GM21528 (cell line): ENCODE measurements around the gene FZD2.
"Not testable (repeated sequence)": the region's sequence is repeated elsewhere in the genome, so short reads cannot be mapped to it uniquely, and the experiment has no call there.

Source experiments
- ATAC-seq: cut with Tn5 transposase; IDR thresholded peaks from one replicate; pipeline ENCODE4 v1.9.1; 2021; ENCODE audit warnings: mild to moderate bottlenecking, moderate library complexity; ENCODE audit not compliant: unreplicated experiment, low FRiP score

The FZD2 gene

GRCh38 chr17:44556832-44557606 is at the start of gene FZD2:
Gene FZD2, plus strand, starts transcription at chr17:44557484. Its CDS starts 205 bp downstream, at chr17:44557689.
- ATAC-seq, result no peak

GRCh38 chr17:44511241-44512134 is 45.8 kb upstream of the FZD2 start:
- ATAC-seq, result not testable (repeated sequence)

- no peak for ATAC-seq
Observed at GRCh38 chr17:44518032-44518431, 39.3 kb upstream of the FZD2 start.

- ATAC-seq, result no peak
Observed at GRCh38 chr17:44522883-44523671, 34.2 kb upstream of the FZD2 start.

- no peak for ATAC-seq
Observed at GRCh38 chr17:44523672-44523972, 33.7 kb upstream of the FZD2 start.

- no peak for ATAC-seq
Observed at GRCh38 chr17:44527102-44527501, 30.2 kb upstream of the FZD2 start.

GRCh38 chr17:44527954-44528353 is 29.3 kb upstream of the FZD2 start:
- no peak for ATAC-seq

DNA sequence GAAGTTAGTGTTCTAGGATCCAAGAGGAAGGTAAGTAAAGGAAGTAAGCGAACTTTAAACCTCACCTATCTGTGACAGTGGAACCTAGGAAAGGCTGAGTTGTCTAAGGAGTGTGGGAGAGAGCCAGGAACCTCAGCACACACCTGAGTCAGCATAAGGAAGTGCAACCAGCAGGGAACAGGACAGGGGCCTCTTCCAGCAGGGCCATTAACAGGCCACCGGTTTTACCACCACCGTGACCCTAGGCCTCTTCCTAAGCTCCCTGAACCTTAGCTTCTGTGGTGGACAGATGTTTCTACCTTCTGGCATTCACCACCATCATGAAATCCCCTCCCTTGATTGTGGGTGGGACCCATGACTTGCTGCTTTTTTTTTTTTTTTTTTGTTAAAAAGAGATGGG is 27.4 kb upstream of the FZD2 start:
- no peak for ATAC-seq

DNA sequence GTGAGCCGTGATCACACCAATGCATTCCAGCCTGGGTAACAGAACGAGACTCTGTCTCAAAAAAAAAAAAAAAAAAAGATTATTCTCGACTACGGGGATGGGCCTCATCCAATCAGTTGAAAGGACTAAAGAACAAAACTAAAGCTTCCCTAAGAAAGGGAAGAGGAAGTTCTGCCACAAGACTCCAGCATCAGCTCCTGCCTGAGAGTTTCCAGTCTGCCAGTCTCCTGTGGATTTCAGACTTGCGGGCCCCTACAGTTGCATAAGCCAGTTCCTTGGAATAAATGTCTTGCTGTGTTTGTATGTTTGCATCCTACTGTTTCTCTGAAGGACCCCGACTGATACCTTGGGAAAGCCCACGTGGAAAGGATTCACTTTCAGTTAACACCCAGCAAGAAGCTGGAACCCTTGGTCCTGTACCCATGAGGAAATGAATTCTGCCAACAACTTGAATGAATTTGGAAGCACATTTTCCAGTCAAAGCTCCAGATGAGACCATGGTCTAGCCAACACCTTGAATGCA is 26.3 kb upstream of the FZD2 start:
- no peak for ATAC-seq

GRCh38 chr17:44533533-44534246 is 23.6 kb upstream of the FZD2 start:
- ATAC-seq, result no peak

GRCh38 chr17:44536090-44536953 is 21.0 kb upstream of the FZD2 start:
- no peak for ATAC-seq

DNA sequence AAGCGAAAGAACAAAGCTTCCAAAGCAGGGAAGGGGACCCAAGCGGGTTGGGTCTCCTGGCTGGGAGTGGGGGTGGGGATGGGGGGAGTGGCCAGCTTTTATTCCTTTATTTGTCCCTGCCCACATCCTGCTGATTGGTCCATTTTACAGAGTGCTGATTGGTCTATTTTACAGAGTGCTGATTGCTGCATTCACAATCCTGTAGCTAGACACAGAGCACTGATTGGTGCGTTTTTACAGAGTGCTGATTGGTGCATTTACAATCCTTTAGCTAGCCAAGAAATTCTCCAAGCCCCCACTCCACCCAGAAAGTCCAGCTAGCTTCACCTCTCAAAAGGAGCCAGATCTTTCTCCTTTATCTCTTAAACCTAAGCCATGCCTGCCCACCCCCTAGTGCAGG is 19.4 kb upstream of the FZD2 start:
- ATAC-seq, result not testable (repeated sequence)

- ATAC-seq, result no peak
Observed at GRCh38 chr17:44539673-44540072, 17.6 kb upstream of the FZD2 start.

GRCh38 chr17:44540246-44541084 is 16.8 kb upstream of the FZD2 start:
- ATAC-seq, result no peak

- no peak for ATAC-seq
Observed at GRCh38 chr17:44541884-44542581, 15.3 kb upstream of the FZD2 start.

GRCh38 chr17:44543213-44543904 is 13.9 kb upstream of the FZD2 start:
- no peak for ATAC-seq

- ATAC-seq, result no peak
Observed at GRCh38 chr17:44543905-44544523, 13.3 kb upstream of the FZD2 start.
